Right hindlimb (tissue), 1 donor: ENCODE results near the gene SS18.

Experiments used
- DNase-seq: peaks from one replicate; pipeline ENCODE4 v3.0.0-alpha.2; 2018

The SS18 gene

GRCh38 chr18:26071020-26071419, 19.4 kb downstream of the SS18 start:
- DNase-seq, result no peak

GRCh38 chr18:26059357-26059756, 31.1 kb downstream of the SS18 start:
- DNase-seq, result no peak

- DNase-seq, result no peak
Measured at GRCh38 chr18:26057344-26057773, 33.1 kb downstream of the SS18 start.

GRCh38 chr18:26056291-26056690, 34.1 kb downstream of the SS18 start:
- no peak for DNase-seq

GRCh38 chr18:26052505-26052904, 37.9 kb downstream of the SS18 start:
- no peak for DNase-seq

GRCh38 chr18:26051843-26052242, 38.6 kb downstream of the SS18 start:
- no peak for DNase-seq

- no peak for DNase-seq
Measured at GRCh38 chr18:26046419-26047077, 43.9 kb downstream of the SS18 start.

GRCh38 chr18:26044807-26045206, 45.6 kb downstream of the SS18 start:
- DNase-seq, result no peak

GRCh38 chr18:26040051-26040656, 50.3 kb downstream of the SS18 start:
- no peak for DNase-seq

- no peak for DNase-seq
Measured at GRCh38 chr18:26039203-26039602, 51.2 kb downstream of the SS18 start.

GRCh38 chr18:26036635-26037034, 53.8 kb downstream of the SS18 start:
- no peak for DNase-seq

GRCh38 chr18:26034850-26035497, 55.4 kb downstream of the SS18 start:
- DNase-seq, result no peak

- DNase-seq, result no peak
Measured at GRCh38 chr18:26022585-26022984, 67.8 kb downstream of the SS18 start.

- no peak for DNase-seq
Measured at GRCh38 chr18:26021061-26021754, 69.2 kb downstream of the SS18 start.

GRCh38 chr18:26017929-26018328, 72.5 kb downstream of the SS18 start:
- DNase-seq, result no peak

GRCh38 chr18:26014462-26014861, 76.0 kb downstream of the SS18 start:
- DNase-seq, result no peak

GRCh38 chr18:26008619-26009018, 81.8 kb downstream of the SS18 start:
- no peak for DNase-seq

- DNase-seq, result no peak
Measured at GRCh38 chr18:26008096-26008495, 82.3 kb downstream of the SS18 start.

GRCh38 chr18:26005950-26006349, 84.5 kb downstream of the SS18 start:
- DNase-seq, result no peak

GRCh38 chr18:26004832-26005231, 85.6 kb downstream of the SS18 start:
- DNase-seq, result no peak

- no peak for DNase-seq
Measured at GRCh38 chr18:26003817-26004216, 86.6 kb downstream of the SS18 start.

- DNase-seq, result no peak
Measured at GRCh38 chr18:26003356-26003755, 87.1 kb downstream of the SS18 start.

GRCh38 chr18:26002375-26002910, 88.0 kb downstream of the SS18 start:
- DNase-seq, result no peak
